NT2/D1 (cell line): Measurements from ENCODE around the gene VWA5B2.

Experiments used
- SUZ12 ChIP-seq: IDR thresholded peaks from 2 replicates; pipeline ENCODE4 v1.6.1; 2011; ENCODE audit not compliant: insufficient read length, insufficient read depth; ENCODE audit errors: extremely low read depth
- YY1 ChIP-seq: IDR thresholded peaks from 2 replicates; pipeline ENCODE4 v1.6.1; 2011; ENCODE audit not compliant: insufficient read length, insufficient read depth
- ZNF274 ChIP-seq: IDR thresholded peaks from 2 replicates; pipeline ENCODE4 v1.6.1; 2011; ENCODE audit warnings: mild to moderate bottlenecking, low read depth, low read length

- TF ChIP-seq YY1: no peak
- TF ChIP-seq ZNF274: no peak
- no peak for TF ChIP-seq SUZ12
These were observed 45.7 kb upstream of the VWA5B2 start for GRCh38 chr3:184183679-184184078.
